Measurements from ENCODE around the gene ZNF286A. TPM values are rescaled to one million over a fixed set of nuclear protein-coding genes. Genes with fewer than 3 reads are reported as not detected.
"Not testable (repeated sequence)": the region's sequence is repeated elsewhere in the genome, so short reads cannot be mapped to it uniquely, and the experiment has no call there.

Gene ZNF286A
- total RNA-seq (ENCODE audit: unreplicated experiment), result 82.3 TPM
- long read RNA-seq, full-length matches to known transcripts, result 4 of 5 reads
- long read RNA-seq, partial matches to known transcripts, result 1 of 5 reads
- long read RNA-seq, other reads (novel, unspliced or antisense), result 0 of 5 reads

- Mint-ChIP-seq H3K27ac (ENCODE audit: unreplicated experiment) (peak within 1 kb of the TSS; percentile 48), H3K36me3 (ENCODE audit: low read depth, unreplicated experiment) (peaks cover 12% of the 10 kb centered on the region), H3K4me3 (ENCODE audit: unreplicated experiment) (peak within 1 kb of the TSS; percentile 91)
- H3K9me3 Mint-ChIP-seq (ENCODE audit: unreplicated experiment); H3K27me3 Mint-ChIP-seq (ENCODE audit: unreplicated experiment); H3K4me1 Mint-ChIP-seq (ENCODE audit: unreplicated experiment): not testable (repeated sequence)
- peak; percentile 99 for DNase-seq (ENCODE audit: low spot score)
These were observed at the start of gene ZNF286A for GRCh38 chr17:15699413-15699924. ZNF286A (plus strand) TSS chr17:15699752; CDS start chr17:15700330, 578 bp downstream.

- Mint-ChIP-seq H3K4me3 (ENCODE audit: unreplicated experiment) (no peak overlapping the region), H3K36me3 (ENCODE audit: low read depth, unreplicated experiment) (peaks cover 17% of the 10 kb centered on the region), H3K27ac (ENCODE audit: unreplicated experiment) (no peak overlapping the region), H3K27me3 (ENCODE audit: unreplicated experiment) (peaks cover 1% of the 10 kb centered on the region), H3K4me1 (ENCODE audit: unreplicated experiment) (peaks cover 37% of the 10 kb centered on the region), H3K9me3 (ENCODE audit: unreplicated experiment) (no peaks in the 10 kb centered on the region)
- TF ChIP-seq, protein P1, sequence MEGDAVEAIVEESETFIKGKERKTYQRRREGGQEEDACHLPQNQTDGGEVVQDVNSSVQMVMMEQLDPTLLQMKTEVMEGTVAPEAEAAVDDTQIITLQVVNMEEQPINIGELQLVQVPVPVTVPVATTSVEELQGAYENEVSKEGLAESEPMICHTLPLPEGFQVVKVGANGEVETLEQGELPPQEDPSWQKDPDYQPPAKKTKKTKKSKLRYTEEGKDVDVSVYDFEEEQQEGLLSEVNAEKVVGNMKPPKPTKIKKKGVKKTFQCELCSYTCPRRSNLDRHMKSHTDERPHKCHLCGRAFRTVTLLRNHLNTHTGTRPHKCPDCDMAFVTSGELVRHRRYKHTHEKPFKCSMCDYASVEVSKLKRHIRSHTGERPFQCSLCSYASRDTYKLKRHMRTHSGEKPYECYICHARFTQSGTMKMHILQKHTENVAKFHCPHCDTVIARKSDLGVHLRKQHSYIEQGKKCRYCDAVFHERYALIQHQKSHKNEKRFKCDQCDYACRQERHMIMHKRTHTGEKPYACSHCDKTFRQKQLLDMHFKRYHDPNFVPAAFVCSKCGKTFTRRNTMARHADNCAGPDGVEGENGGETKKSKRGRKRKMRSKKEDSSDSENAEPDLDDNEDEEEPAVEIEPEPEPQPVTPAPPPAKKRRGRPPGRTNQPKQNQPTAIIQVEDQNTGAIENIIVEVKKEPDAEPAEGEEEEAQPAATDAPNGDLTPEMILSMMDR (IDR thresholded peaks at IDR 0.05; ENCODE audit: unreplicated experiment), result no peak
- no peak for DNase-seq (ENCODE audit: low spot score)
These were observed 49.6 kb upstream of the ZNF286A start for GRCh38 chr17:15649861-15650421.

- H3K36me3 Mint-ChIP-seq (ENCODE audit: low read depth, unreplicated experiment), result peaks cover 17% of the 10 kb centered on the region
- H3K27me3 Mint-ChIP-seq (ENCODE audit: unreplicated experiment), result peaks cover 2% of the 10 kb centered on the region
- TF ChIP-seq, protein P1 (IDR thresholded peaks at IDR 0.05; ENCODE audit: unreplicated experiment), result no peak
- no peaks in the 10 kb centered on the region for H3K9me3 Mint-ChIP-seq (ENCODE audit: unreplicated experiment)
- H3K27ac Mint-ChIP-seq (ENCODE audit: unreplicated experiment), result no peak overlapping the region
- peaks cover 36% of the 10 kb centered on the region for H3K4me1 Mint-ChIP-seq (ENCODE audit: unreplicated experiment)
- peak overlapping the region; percentile 84 for H3K4me3 Mint-ChIP-seq (ENCODE audit: unreplicated experiment)
- no peak for DNase-seq (ENCODE audit: low spot score)
These were observed 48.6 kb upstream of the ZNF286A start for GRCh38 chr17:15650741-15651582.

DNA sequence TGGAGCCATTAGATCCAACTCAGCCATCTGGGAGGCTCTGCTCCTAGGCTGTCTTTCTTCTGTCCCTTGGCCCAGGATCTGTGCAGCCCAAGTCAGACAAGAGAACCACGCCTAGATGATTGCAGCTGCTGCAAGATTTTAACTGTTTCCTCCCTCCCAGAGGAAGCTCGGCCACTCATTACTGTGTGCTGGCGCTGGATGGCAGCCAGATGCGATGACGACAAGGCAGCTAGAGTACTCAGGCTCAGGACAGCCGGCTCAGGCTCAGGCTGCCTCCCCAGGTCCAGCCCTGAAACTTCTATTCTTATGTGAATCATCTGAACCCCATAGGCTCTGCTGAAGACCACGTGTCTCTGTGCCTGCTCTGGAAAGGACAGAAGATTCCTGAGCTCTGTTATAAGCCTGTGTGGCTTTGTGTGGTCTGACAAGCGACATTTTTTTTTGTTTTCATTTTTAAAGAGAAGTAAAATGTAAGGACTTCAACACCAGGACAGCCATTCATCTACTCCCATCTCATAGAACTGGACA lies 47.9 kb upstream of the ZNF286A start:
- no peak for DNase-seq (ENCODE audit: low spot score)
- H3K4me1 Mint-ChIP-seq (ENCODE audit: unreplicated experiment), result peaks cover 43% of the 10 kb centered on the region
- H3K36me3 Mint-ChIP-seq (ENCODE audit: low read depth, unreplicated experiment), result peaks cover 20% of the 10 kb centered on the region
- H3K4me3 Mint-ChIP-seq (ENCODE audit: unreplicated experiment), result no peak overlapping the region
- H3K27me3 Mint-ChIP-seq (ENCODE audit: unreplicated experiment), result peaks cover 5% of the 10 kb centered on the region
- H3K9me3 Mint-ChIP-seq (ENCODE audit: unreplicated experiment), result no peaks in the 10 kb centered on the region
- TF ChIP-seq, protein P1 (IDR thresholded peaks at IDR 0.05; ENCODE audit: unreplicated experiment), result no peak
- H3K27ac Mint-ChIP-seq (ENCODE audit: unreplicated experiment), result no peak overlapping the region

DNA sequence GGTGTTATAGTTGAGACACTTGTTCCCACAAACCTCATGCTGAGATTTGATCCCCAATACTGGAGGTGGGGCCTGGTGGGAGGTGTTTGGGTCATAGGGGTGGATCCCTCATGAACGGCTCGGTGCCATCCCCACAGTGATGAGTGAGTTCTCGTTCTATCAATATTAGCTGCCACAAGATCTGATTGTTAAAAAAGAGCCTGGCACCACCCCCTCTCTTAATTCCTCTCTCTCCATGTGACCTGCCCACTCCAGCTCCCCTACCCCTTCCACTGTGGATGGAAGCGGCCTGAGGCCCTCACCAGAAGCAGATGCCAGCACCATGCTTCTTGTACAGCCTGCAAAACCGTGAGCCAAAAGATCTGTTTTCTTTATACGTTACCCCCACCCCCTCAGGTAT lies 46.6 kb upstream of the ZNF286A start:
- peak overlapping the region; percentile 16 for H3K27ac Mint-ChIP-seq (ENCODE audit: unreplicated experiment)
- no peaks in the 10 kb centered on the region for H3K9me3 Mint-ChIP-seq (ENCODE audit: unreplicated experiment)
- peaks cover 5% of the 10 kb centered on the region for H3K27me3 Mint-ChIP-seq (ENCODE audit: unreplicated experiment)
- H3K4me3 Mint-ChIP-seq (ENCODE audit: unreplicated experiment), result no peak overlapping the region
- no peak for DNase-seq (ENCODE audit: low spot score)
- peaks cover 22% of the 10 kb centered on the region for H3K36me3 Mint-ChIP-seq (ENCODE audit: low read depth, unreplicated experiment)
- H3K4me1 Mint-ChIP-seq (ENCODE audit: unreplicated experiment), result peaks cover 43% of the 10 kb centered on the region
- TF ChIP-seq, protein P1 (IDR thresholded peaks at IDR 0.05; ENCODE audit: unreplicated experiment), result no peak

GRCh38 chr17:15654401-15654800 lies 45.2 kb upstream of the ZNF286A start:
- DNase-seq (ENCODE audit: low spot score); H3K9me3 Mint-ChIP-seq (ENCODE audit: unreplicated experiment); H3K27ac Mint-ChIP-seq (ENCODE audit: unreplicated experiment); H3K27me3 Mint-ChIP-seq (ENCODE audit: unreplicated experiment): not testable (repeated sequence)
- Mint-ChIP-seq H3K36me3 (ENCODE audit: low read depth, unreplicated experiment) (peaks cover 22% of the 10 kb centered on the region), H3K4me3 (ENCODE audit: unreplicated experiment) (peak overlapping the region; percentile 3), H3K4me1 (ENCODE audit: unreplicated experiment) (peaks cover 51% of the 10 kb centered on the region)

All from endothelial cell (in vitro differentiated cells).